ENCODE data around the gene LAMB4. TPM values are rescaled to one million over a fixed set of nuclear protein-coding genes. Genes with fewer than 3 reads are reported as not detected.

LAMB4 gene
- total RNA-seq, 4 donors from 2014 or later, result 0.04 to 0.33 TPM; not detected in 2

- intact Hi-C loops (cut with DNase I; ENCODE audit: low total_unique reads), result no loop called here
- Histone ChIP-seq H3K4me1 (no peaks in the 10 kb centered on the region), H3K4me3 (no peak overlapping the region), H3K27ac (no peak overlapping the region), H3K9me3 (no peaks in the 10 kb centered on the region), H3K36me3 (no peaks in the 10 kb centered on the region), H3K27me3 (no peaks in the 10 kb centered on the region)
- DNase-seq, result no peak
- in situ Hi-C loops (cut with MboI; ENCODE audit: low sequenced_read_pairs in 4 of 4), result loop anchor here in 1 of 4 donors (25.0 kb wide), 1 partner anchor 295 kb away; no protein-coding TSS in a partner anchor
- TF ChIP-seq CTCF (IDR thresholded peaks at IDR 0.05 in 4 of 5, conservative IDR thresholded peaks at IDR 0.05 in 1 of 5) (no peak), POLR2A (IDR thresholded peaks at IDR 0.05) (no peak)
- no peak for ATAC-seq
These were observed 27.6 kb upstream of the LAMB4 start for GRCh38 chr7:108157606-108158335.

- Histone ChIP-seq H3K4me3 (no peak overlapping the region), H3K9me3 (no peaks in the 10 kb centered on the region), H3K27ac (no peak overlapping the region), H3K27me3 (no peaks in the 10 kb centered on the region), H3K36me3 (no peaks in the 10 kb centered on the region), H3K4me1 (no peaks in the 10 kb centered on the region)
- intact Hi-C loops (cut with DNase I; ENCODE audit: low total_unique reads) (no loop called here), in situ Hi-C loops (cut with MboI; ENCODE audit: low sequenced_read_pairs in 4 of 4) (loop anchor here in 1 of 4 donors (25.0 kb wide), 1 partner anchor 295 kb away; no protein-coding TSS in a partner anchor)
- ATAC-seq (no peak), DNase-seq (no peak)
- TF ChIP-seq POLR2A (IDR thresholded peaks at IDR 0.05) (no peak), CTCF (IDR thresholded peaks at IDR 0.05 in 4 of 5, conservative IDR thresholded peaks at IDR 0.05 in 1 of 5) (no peak)
These were observed 26.9 kb upstream of the LAMB4 start for GRCh38 chr7:108156897-108157605.

- intact Hi-C loops (cut with DNase I; ENCODE audit: low total_unique reads) (no loop called here), in situ Hi-C loops (cut with MboI; ENCODE audit: low sequenced_read_pairs in 4 of 4) (loop anchor here in 1 of 4 donors (25.0 kb wide), 1 partner anchor 290 kb away; no protein-coding TSS in a partner anchor)
- no peaks in the 10 kb centered on the region for H3K9me3 ChIP-seq
- H3K4me3 ChIP-seq, result no peak overlapping the region
- no peaks in the 10 kb centered on the region for H3K36me3 ChIP-seq
- no peak for ATAC-seq
- H3K27ac ChIP-seq, result no peak overlapping the region
- no peaks in the 10 kb centered on the region for H3K4me1 ChIP-seq
- no peak for DNase-seq
- TF ChIP-seq POLR2A (IDR thresholded peaks at IDR 0.05), result no peak
- TF ChIP-seq CTCF (IDR thresholded peaks at IDR 0.05 in 4 of 5, conservative IDR thresholded peaks at IDR 0.05 in 1 of 5), result no peak
- H3K27me3 ChIP-seq, result no peaks in the 10 kb centered on the region
These were observed 22.0 kb upstream of the LAMB4 start for GRCh38 chr7:108152198-108152597.

- Histone ChIP-seq H3K27ac (no peak overlapping the region), H3K4me3 (no peak overlapping the region), H3K27me3 (no peaks in the 10 kb centered on the region), H3K9me3 (no peaks in the 10 kb centered on the region), H3K36me3 (no peaks in the 10 kb centered on the region), H3K4me1 (no peaks in the 10 kb centered on the region)
- TF ChIP-seq CTCF (IDR thresholded peaks at IDR 0.05 in 4 of 5, conservative IDR thresholded peaks at IDR 0.05 in 1 of 5) (no peak), POLR2A (IDR thresholded peaks at IDR 0.05) (no peak)
- ATAC-seq (no peak), DNase-seq (no peak)
- intact Hi-C loops (cut with DNase I; ENCODE audit: low total_unique reads) (loop anchor here (5.0 to 10.0 kb wide), 2 partner anchors 135 to 273 kb away; no protein-coding TSS in a partner anchor), in situ Hi-C loops (cut with MboI; ENCODE audit: low sequenced_read_pairs in 4 of 4) (loop anchor here in 3 of 4 donors (25.0 kb wide), 1 partner anchor 288 kb away; no protein-coding TSS in a partner anchor)
These were observed 19.7 kb upstream of the LAMB4 start for GRCh38 chr7:108149908-108150307.
